Ishikawa (cell line): ENCODE data around the gene AGTRAP.

Experiments used
- CEBPB ChIP-seq: IDR thresholded peaks from 2 replicates; pipeline ENCODE4 v1.6.1; 2012
- CREB1 ChIP-seq: IDR thresholded peaks from 2 replicates; pipeline ENCODE4 v1.6.1; 2012; ENCODE audit warnings: low read depth
- EGR1 ChIP-seq: IDR thresholded peaks from 2 replicates; pipeline ENCODE4 v1.6.1; 2012
- EP300 ChIP-seq: IDR thresholded peaks from 2 replicates; pipeline ENCODE4 v1.6.1; 2012; ENCODE audit warnings: borderline replicate concordance
- FOXM1 ChIP-seq: IDR thresholded peaks from 2 replicates; pipeline ENCODE4 v1.6.1; 2012; ENCODE audit warnings: low read depth, borderline replicate concordance
- NFIC ChIP-seq: IDR thresholded peaks from 2 replicates; pipeline ENCODE4 v1.6.1; 2012
- RAD21 ChIP-seq: IDR thresholded peaks from 2 replicates; pipeline ENCODE4 v1.6.1; 2012; ENCODE audit warnings: low read depth
- REST ChIP-seq: IDR thresholded peaks from 2 replicates; pipeline ENCODE4 v1.6.1; 2012; ENCODE audit warnings: low read depth, mild to moderate bottlenecking
- TAF1 ChIP-seq: IDR thresholded peaks from 2 replicates; pipeline ENCODE4 v1.6.1; 2012; ENCODE audit warnings: low read depth, mild to moderate bottlenecking
- TCF12 ChIP-seq: IDR thresholded peaks from 2 replicates; pipeline ENCODE4 v1.6.1; 2012; ENCODE audit warnings: low read depth
- TEAD4 ChIP-seq: IDR thresholded peaks from 2 replicates; pipeline ENCODE4 v1.6.1; 2012
- YY1 ChIP-seq: IDR thresholded peaks from 2 replicates; pipeline ENCODE4 v1.6.1; 2012; ENCODE audit warnings: low read depth
- ZBTB7A ChIP-seq: IDR thresholded peaks from 2 replicates; pipeline ENCODE4 v1.6.1; 2012; ENCODE audit warnings: low read depth
- TF ChIP-seq, protein P1 (sequence below): IDR thresholded peaks from 2 replicates; pipeline ENCODE4 v1.6.1; 2012
- TF ChIP-seq, protein P2 (sequence below): IDR thresholded peaks from 2 replicates; pipeline ENCODE4 v1.6.1; 2012

The AGTRAP gene

GRCh38 chr1:11792106-11792505 is 56.2 kb downstream of the AGTRAP start:
- TF ChIP-seq, protein P1, sequence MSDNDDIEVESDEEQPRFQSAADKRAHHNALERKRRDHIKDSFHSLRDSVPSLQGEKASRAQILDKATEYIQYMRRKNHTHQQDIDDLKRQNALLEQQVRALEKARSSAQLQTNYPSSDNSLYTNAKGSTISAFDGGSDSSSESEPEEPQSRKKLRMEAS, result no peak
- TF ChIP-seq CEBPB, result no peak

DNA sequence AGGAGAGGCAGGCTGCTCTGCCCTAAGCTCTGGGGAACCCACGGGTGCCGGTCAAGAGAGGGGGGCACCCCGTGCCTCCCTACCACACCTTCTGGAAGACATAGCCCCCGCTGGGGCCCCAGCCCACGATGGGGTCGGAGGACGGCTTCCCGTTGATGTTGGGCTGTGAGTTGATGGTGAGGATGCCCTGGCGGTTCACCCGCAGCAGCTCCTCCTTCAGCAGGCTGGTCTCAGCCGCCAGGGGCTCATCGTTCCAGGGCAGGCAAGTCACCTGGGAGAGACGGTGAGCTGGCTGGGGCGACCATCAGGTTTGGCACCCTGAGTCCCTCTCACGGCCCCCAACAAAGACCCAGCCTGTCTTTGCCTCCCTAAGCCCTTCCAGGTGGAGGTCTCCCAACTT is 57.9 kb downstream of the AGTRAP start:
- no peak for TF ChIP-seq NFIC
- no peak for TF ChIP-seq TAF1
- no peak for TF ChIP-seq ZBTB7A
- no peak for TF ChIP-seq FOXM1
- no peak for TF ChIP-seq CREB1
- TF ChIP-seq, protein P2, sequence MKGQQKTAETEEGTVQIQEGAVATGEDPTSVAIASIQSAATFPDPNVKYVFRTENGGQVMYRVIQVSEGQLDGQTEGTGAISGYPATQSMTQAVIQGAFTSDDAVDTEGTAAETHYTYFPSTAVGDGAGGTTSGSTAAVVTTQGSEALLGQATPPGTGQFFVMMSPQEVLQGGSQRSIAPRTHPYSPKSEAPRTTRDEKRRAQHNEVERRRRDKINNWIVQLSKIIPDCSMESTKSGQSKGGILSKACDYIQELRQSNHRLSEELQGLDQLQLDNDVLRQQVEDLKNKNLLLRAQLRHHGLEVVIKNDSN, result no peak
- no peak for TF ChIP-seq TCF12
- no peak for TF ChIP-seq CEBPB

DNA sequence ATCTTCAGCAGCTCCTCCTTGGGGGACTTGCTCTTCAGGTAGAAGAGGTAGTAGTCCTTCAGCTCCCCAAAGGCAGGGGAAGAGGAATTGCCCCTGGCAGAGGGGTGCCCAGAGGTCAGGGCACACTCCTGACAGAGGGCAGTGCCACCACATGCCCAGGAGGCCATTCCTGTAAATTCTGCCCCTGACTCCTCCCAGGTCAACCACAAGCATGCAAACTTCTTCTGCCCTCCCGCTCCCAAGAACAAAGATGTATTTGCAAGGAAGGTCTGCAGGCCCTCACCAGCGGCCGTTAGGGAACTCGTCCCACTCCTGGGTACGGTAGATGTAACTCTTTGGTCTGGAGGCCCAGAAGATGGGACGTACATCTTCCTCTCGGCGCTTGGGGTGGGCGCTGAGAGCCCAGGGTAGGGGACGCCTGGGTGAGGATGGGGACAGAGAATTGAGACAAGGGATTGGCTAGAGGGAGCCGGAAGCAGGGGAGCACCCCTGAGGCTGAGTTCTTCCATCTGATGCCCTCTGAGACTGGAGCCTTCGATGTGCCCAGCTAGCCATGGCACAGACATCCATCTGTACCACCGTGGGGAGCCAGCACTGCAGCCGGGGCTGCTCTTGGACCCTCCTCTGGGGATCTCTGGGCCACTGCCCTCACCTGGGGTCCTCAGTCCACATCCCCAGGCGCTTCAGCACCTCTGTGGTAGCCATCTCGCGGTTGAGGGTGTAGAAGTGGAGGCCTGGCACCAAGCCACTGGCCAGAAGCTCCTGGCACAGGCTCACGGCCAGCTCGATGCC is 58.7 kb downstream of the AGTRAP start:
- no peak for TF ChIP-seq EP300
- no peak for TF ChIP-seq TAF1
- TF ChIP-seq REST, result no peak
- no peak for TF ChIP-seq YY1

GRCh38 chr1:11795238-11795890 is 59.4 kb downstream of the AGTRAP start:
- TF ChIP-seq, protein P2, result no peak
- TF ChIP-seq REST, result no peak
- no peak for TF ChIP-seq CREB1
- TF ChIP-seq CEBPB, result no peak
- no peak for TF ChIP-seq ZBTB7A
- TF ChIP-seq, protein P1, result no peak
- no peak for TF ChIP-seq TEAD4
- TF ChIP-seq YY1, result no peak
- no peak for TF ChIP-seq TCF12
- TF ChIP-seq TAF1, result no peak
- no peak for TF ChIP-seq NFIC
- no peak for TF ChIP-seq RAD21
- no peak for TF ChIP-seq EP300
- TF ChIP-seq FOXM1, result no peak
- TF ChIP-seq EGR1, result no peak

DNA sequence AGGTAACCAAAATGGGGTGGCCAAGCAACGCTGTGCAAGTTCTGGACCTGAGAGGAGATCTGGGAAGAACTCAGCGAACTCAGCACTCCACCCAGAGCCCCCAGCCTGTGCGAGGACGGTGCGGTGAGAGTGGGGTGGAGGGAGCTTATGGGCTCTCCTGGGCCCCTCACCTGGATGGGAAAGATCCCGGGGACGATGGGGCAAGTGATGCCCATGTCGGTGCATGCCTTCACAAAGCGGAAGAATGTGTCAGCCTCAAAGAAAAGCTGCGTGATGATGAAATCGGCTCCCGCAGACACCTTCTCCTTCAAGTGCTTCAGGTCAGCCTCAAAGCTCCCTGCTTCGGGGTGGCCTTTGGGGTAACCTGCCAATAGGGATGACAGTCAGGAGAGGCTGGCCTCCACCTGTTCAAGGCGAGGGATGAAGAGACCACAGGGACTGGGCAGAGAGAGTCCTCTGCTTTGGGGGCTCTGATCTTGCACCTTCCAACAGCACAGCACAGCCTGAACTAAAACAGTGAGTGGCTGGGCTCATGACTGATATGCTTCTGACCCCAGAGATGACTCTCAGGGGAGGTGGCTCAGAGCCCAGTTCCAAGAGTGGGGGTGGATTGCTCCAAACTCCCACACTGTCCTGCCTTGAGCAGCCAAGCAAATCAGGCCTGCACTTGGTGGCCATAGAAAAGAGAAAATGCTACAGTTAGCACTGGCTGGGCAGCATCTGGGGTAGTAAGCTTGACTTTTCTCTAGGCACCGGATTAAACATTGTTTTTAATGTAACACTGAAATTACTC is 60.3 kb downstream of the AGTRAP start:
- TF ChIP-seq TAF1 (no peak), EGR1 (peak; percentile 67)

- TF ChIP-seq NFIC (no peak), YY1 (no peak), FOXM1 (no peak), EP300 (no peak), TCF12 (no peak), CEBPB (no peak), REST (no peak)
Observed at GRCh38 chr1:11797525-11798216, 61.7 kb downstream of the AGTRAP start.
